ENCODE data around the gene S100A13.
"Not testable (repeated sequence)": the region's sequence is repeated elsewhere in the genome, so short reads cannot be mapped to it uniquely, and the experiment has no call there.

The S100A13 gene

GRCh38 chr1:153608089-153608682 lies 19.1 kb downstream of the S100A13 start:
- no peak for DNase-seq (ENCODE audit: low spot score)

GRCh38 chr1:153607381-153607780 lies 19.9 kb downstream of the S100A13 start:
- no peak for DNase-seq (ENCODE audit: low spot score)

- DNase-seq (ENCODE audit: low spot score): no peak
These were observed 21.1 kb downstream of the S100A13 start for GRCh38 chr1:153606194-153606593.

GRCh38 chr1:153602749-153603148 lies 24.6 kb downstream of the S100A13 start:
- DNase-seq (ENCODE audit: low spot score): no peak

- no peak for DNase-seq (ENCODE audit: low spot score)
These were observed 27.5 kb downstream of the S100A13 start for GRCh38 chr1:153599847-153600246.

GRCh38 chr1:153598309-153599172 lies 28.8 kb downstream of the S100A13 start:
- DNase-seq (ENCODE audit: low spot score): no peak

- no peak for DNase-seq (ENCODE audit: low spot score)
These were observed 30.1 kb downstream of the S100A13 start for GRCh38 chr1:153597206-153597605.

- DNase-seq (ENCODE audit: low spot score): no peak
These were observed 34.6 kb downstream of the S100A13 start for GRCh38 chr1:153592748-153593147.

GRCh38 chr1:153588482-153588881 lies 38.8 kb downstream of the S100A13 start:
- no peak for DNase-seq (ENCODE audit: low spot score)

- not testable (repeated sequence) for DNase-seq (ENCODE audit: low spot score)
These were observed 39.3 kb downstream of the S100A13 start for GRCh38 chr1:153588033-153588432.

- DNase-seq (ENCODE audit: low spot score): no peak
These were observed 40.0 kb downstream of the S100A13 start for GRCh38 chr1:153587314-153587713.

- DNase-seq (ENCODE audit: low spot score): no peak
These were observed 41.0 kb downstream of the S100A13 start for GRCh38 chr1:153586347-153586746.

- no peak for DNase-seq (ENCODE audit: low spot score)
These were observed 42.3 kb downstream of the S100A13 start for GRCh38 chr1:153585006-153585405.

- no peak for DNase-seq (ENCODE audit: low spot score)
These were observed 43.3 kb downstream of the S100A13 start for GRCh38 chr1:153583976-153584375.

- not testable (repeated sequence) for DNase-seq (ENCODE audit: low spot score)
These were observed 43.8 kb downstream of the S100A13 start for GRCh38 chr1:153583514-153583913.

- DNase-seq (ENCODE audit: low spot score): not testable (repeated sequence)
These were observed 44.5 kb downstream of the S100A13 start for GRCh38 chr1:153582836-153583235.

- no peak for DNase-seq (ENCODE audit: low spot score)
These were observed 48.4 kb downstream of the S100A13 start for GRCh38 chr1:153578936-153579335.

GRCh38 chr1:153578490-153578889 lies 48.8 kb downstream of the S100A13 start:
- DNase-seq (ENCODE audit: low spot score): no peak

- no peak for DNase-seq (ENCODE audit: low spot score)
These were observed 49.7 kb downstream of the S100A13 start for GRCh38 chr1:153577624-153578051.

- DNase-seq (ENCODE audit: low spot score): no peak
These were observed 50.2 kb downstream of the S100A13 start for GRCh38 chr1:153577138-153577537.

- not testable (repeated sequence) for DNase-seq (ENCODE audit: low spot score)
These were observed 51.8 kb downstream of the S100A13 start for GRCh38 chr1:153575497-153575896.

GRCh38 chr1:153575081-153575491 lies 52.2 kb downstream of the S100A13 start:
- not testable (repeated sequence) for DNase-seq (ENCODE audit: low spot score)

GRCh38 chr1:153573351-153573750 lies 54.0 kb downstream of the S100A13 start:
- DNase-seq (ENCODE audit: low spot score): no peak

All from left forelimb (tissue), 1 donor.